Neural progenitor cell (in vitro differentiated cells): ENCODE results near the gene CHRNA7.

Source experiments
- EZH2 ChIP-seq: fragments of 200-600 bp; sonication (generic); IDR thresholded peaks from 2 replicates; pipeline ENCODE4 v1.6.1; 2017; ENCODE audit warnings: antibody characterized with exemption, mild to moderate bottlenecking, moderate library complexity
- EZH2phosphoT487 ChIP-seq: fragments of 200-600 bp; sonication (generic); IDR thresholded peaks from 2 replicates; pipeline ENCODE4 v1.6.1; 2017; ENCODE audit warnings: antibody characterized with exemption
- TF ChIP-seq, protein P1 (sequence below): fragments of 200-600 bp; sonication (generic); IDR thresholded peaks from 2 replicates; pipeline ENCODE4 v1.5.1; 2017; ENCODE audit warnings: antibody characterized with exemption, mild to moderate bottlenecking

DNA sequence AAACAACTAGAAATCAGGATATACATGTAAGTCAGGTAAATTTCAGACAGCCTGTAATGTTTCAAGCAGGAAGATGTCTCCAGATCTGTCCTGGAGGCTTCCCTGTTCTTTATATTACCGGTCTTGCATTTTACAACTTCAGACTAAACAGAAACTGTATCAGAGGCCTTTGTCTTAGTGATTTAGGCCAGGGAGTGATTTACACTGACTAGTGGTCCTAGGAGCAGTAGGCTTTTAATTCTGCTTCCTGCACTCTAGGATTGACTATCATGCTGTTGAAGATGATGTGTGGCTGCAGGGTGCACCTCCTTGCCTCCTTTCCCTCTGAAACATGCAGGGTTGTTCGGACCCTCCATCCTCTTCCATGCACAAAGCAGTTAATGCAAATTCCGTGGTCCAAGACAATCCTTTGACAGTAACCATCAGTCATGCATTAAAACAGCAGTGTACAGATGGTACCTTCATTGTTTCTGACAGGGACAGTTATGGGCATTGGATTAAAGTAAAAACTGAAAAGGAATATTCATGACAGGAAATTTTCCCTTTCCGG is 27.6 kb downstream of the CHRNA7 start:
- TF ChIP-seq, protein P1, sequence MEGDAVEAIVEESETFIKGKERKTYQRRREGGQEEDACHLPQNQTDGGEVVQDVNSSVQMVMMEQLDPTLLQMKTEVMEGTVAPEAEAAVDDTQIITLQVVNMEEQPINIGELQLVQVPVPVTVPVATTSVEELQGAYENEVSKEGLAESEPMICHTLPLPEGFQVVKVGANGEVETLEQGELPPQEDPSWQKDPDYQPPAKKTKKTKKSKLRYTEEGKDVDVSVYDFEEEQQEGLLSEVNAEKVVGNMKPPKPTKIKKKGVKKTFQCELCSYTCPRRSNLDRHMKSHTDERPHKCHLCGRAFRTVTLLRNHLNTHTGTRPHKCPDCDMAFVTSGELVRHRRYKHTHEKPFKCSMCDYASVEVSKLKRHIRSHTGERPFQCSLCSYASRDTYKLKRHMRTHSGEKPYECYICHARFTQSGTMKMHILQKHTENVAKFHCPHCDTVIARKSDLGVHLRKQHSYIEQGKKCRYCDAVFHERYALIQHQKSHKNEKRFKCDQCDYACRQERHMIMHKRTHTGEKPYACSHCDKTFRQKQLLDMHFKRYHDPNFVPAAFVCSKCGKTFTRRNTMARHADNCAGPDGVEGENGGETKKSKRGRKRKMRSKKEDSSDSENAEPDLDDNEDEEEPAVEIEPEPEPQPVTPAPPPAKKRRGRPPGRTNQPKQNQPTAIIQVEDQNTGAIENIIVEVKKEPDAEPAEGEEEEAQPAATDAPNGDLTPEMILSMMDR: no peak
- TF ChIP-seq EZH2 (no peak), EZH2phosphoT487 (no peak)
